Measurements from ENCODE around the gene GLYATL1B.
"Not testable (repeated sequence)": the region's sequence is repeated elsewhere in the genome, so short reads cannot be mapped to it uniquely, and the experiment has no call there.

Gene GLYATL1B

GRCh38 chr11:59097113-59097708 is 11.1 kb downstream of the GLYATL1B start:
- peak in 1 of 2 experiments; percentile 9 for DNase-seq

GRCh38 chr11:59097938-59098337 is 11.8 kb downstream of the GLYATL1B start:
- not testable (repeated sequence) for DNase-seq

GRCh38 chr11:59102259-59102765 is 16.2 kb downstream of the GLYATL1B start:
- DNase-seq = no peak

GRCh38 chr11:59106363-59107336 is 20.5 kb downstream of the GLYATL1B start, which contains the start of gene FAM111B:
Gene FAM111B (plus strand): TSS chr11:59107237. CDS start chr11:59109626, 2,389 bp downstream.
- peak; percentile 24 to 71 for DNase-seq

GRCh38 chr11:59107721-59108120 is 21.6 kb downstream of the GLYATL1B start:
- DNase-seq = not testable (repeated sequence)

GRCh38 chr11:59112494-59112893 is 26.4 kb downstream of the GLYATL1B start:
- no peak for DNase-seq

- no peak for DNase-seq
Measured at GRCh38 chr11:59114344-59114743, 28.2 kb downstream of the GLYATL1B start.

GRCh38 chr11:59115553-59115952 is 29.4 kb downstream of the GLYATL1B start:
- DNase-seq = no peak

- DNase-seq = no peak
Measured at GRCh38 chr11:59117774-59118173, 31.7 kb downstream of the GLYATL1B start.

GRCh38 chr11:59119826-59120225 is 33.7 kb downstream of the GLYATL1B start:
- DNase-seq = no peak

- peak in 1 of 2 experiments; percentile 50 for DNase-seq
Measured at GRCh38 chr11:59135648-59136461, 49.7 kb downstream of the GLYATL1B start.

- not testable (repeated sequence) for DNase-seq
Measured at GRCh38 chr11:59136551-59136950, 50.4 kb downstream of the GLYATL1B start.

- DNase-seq = no peak
Measured at GRCh38 chr11:59137190-59137589, 51.1 kb downstream of the GLYATL1B start.

- no peak for DNase-seq
Measured at GRCh38 chr11:59138643-59139042, 52.5 kb downstream of the GLYATL1B start.

GRCh38 chr11:59141191-59141590 is 55.1 kb downstream of the GLYATL1B start:
- no peak for DNase-seq

GRCh38 chr11:59141673-59142460 is 55.8 kb downstream of the GLYATL1B start:
- no peak for DNase-seq

- DNase-seq = peak in 1 of 2 experiments; percentile 9
Measured at GRCh38 chr11:59142530-59143507, 56.7 kb downstream of the GLYATL1B start, which contains the start of gene FAM111A. Gene FAM111A (plus strand): TSS chr11:59142856. CDS start chr11:59148873, 6,017 bp downstream.

- no peak for DNase-seq
Measured at GRCh38 chr11:59144096-59144495, 58.0 kb downstream of the GLYATL1B start.

Data from NCI-H524 (cell line).